Activated CD4-positive, alpha-beta T cell treated with anti-CD3 and anti-CD28 coated beads, Interleukin-2, amount 10 ng/mL, durations not matched to agents 7 days and 5 days (primary cell): ENCODE results near the gene CDS2. TPM values are rescaled to one million over a fixed set of nuclear protein-coding genes. Genes with fewer than 3 reads are reported as not detected.

Experiments
- CTCF ChIA-PET: fragments of 350-600 bp; sonication (Branson Sonifier 250); formaldehyde crosslinking; loops from one replicate; lab custom pipeline; 2021; ENCODE audit warnings: antibody characterized with exemption; lab: Charles Lee
- POLR2A ChIA-PET: fragments of 350-600 bp; sonication (Branson Sonifier 250); formaldehyde crosslinking; loops from one replicate; lab custom pipeline; 2021; ENCODE audit warnings: antibody characterized with exemption; lab: Charles Lee
- DNase-seq: peaks from one replicate; pipeline ENCODE4 v3.0.0-alpha.2; 2020
- H3K27ac Mint-ChIP-seq: one replicate; pipeline ENCODE4 v1.8.0; 2021; ENCODE audit warnings: mild to moderate bottlenecking, moderate library complexity, mixed read lengths
- H3K27me3 Mint-ChIP-seq: one replicate; pipeline ENCODE4 v1.8.0; 2021; ENCODE audit warnings: mixed read lengths
- H3K36me3 Mint-ChIP-seq: one replicate; pipeline ENCODE4 v1.8.0; 2021; ENCODE audit warnings: low read depth, mixed read lengths
- H3K4me1 Mint-ChIP-seq: one replicate; pipeline ENCODE4 v1.8.0; 2021; ENCODE audit warnings: mixed read lengths
- H3K4me3 Mint-ChIP-seq: one replicate; pipeline ENCODE4 v1.8.0; 2021; ENCODE audit warnings: mild to moderate bottlenecking, moderate library complexity, mixed read lengths
- H3K9me3 Mint-ChIP-seq: one replicate; pipeline ENCODE4 v1.8.0; 2021; ENCODE audit warnings: mixed read lengths
- total RNA-seq, 2 experiments: library from RNA; stranded (reverse); gene quantifications; one replicate each; pipeline ENCODE4 v1.2.3, GENCODE V29; 2021

CDS2 gene
- total RNA-seq, 2 experiments from 2014 or later: 54.5 to 58.4 TPM

GRCh38 chr20:5234978-5235377, 108.2 kb downstream of the CDS2 start:
- Mint-ChIP-seq H3K4me3 (no peak overlapping the region), H3K27ac (no peak overlapping the region), H3K27me3 (peaks cover 55% of the 10 kb centered on the region), H3K4me1 (no peaks in the 10 kb centered on the region), H3K36me3 (no peaks in the 10 kb centered on the region), H3K9me3 (no peaks in the 10 kb centered on the region)
- no peak for DNase-seq
- ChIA-PET CTCF (no interaction called here), POLR2A (no interaction called here)

Other genes with a start within 250 kb of the CDS2 start
- gene SLC23A2, start 125.5 kb upstream of the CDS2 start, total RNA-seq: 10 to 100 TPM; 18.1 to 20.6 TPM
- gene TMEM230, start 13.9 kb upstream of the CDS2 start, total RNA-seq: 10 to 100 TPM; 82.4 to 83.6 TPM
- gene PCNA, start 7.0 kb upstream of the CDS2 start, total RNA-seq: 100 to 1,000 TPM; 512 to 559 TPM
- gene PROKR2, start 189.9 kb downstream of the CDS2 start, total RNA-seq: not detected